NB4 (cell line): ENCODE measurements around the gene DLL3.

ENCODE experiments used
- TF ChIP-seq, protein P1 (sequence below): IDR thresholded peaks from one replicate; pipeline ENCODE4 v1.5.1; 2012; ENCODE audit warnings: low read depth, low read length
- TF ChIP-seq, protein P2 (sequence below): IDR thresholded peaks from 2 replicates; pipeline ENCODE4 v1.6.1; 2011; ENCODE audit warnings: low read depth, low read length

DNA sequence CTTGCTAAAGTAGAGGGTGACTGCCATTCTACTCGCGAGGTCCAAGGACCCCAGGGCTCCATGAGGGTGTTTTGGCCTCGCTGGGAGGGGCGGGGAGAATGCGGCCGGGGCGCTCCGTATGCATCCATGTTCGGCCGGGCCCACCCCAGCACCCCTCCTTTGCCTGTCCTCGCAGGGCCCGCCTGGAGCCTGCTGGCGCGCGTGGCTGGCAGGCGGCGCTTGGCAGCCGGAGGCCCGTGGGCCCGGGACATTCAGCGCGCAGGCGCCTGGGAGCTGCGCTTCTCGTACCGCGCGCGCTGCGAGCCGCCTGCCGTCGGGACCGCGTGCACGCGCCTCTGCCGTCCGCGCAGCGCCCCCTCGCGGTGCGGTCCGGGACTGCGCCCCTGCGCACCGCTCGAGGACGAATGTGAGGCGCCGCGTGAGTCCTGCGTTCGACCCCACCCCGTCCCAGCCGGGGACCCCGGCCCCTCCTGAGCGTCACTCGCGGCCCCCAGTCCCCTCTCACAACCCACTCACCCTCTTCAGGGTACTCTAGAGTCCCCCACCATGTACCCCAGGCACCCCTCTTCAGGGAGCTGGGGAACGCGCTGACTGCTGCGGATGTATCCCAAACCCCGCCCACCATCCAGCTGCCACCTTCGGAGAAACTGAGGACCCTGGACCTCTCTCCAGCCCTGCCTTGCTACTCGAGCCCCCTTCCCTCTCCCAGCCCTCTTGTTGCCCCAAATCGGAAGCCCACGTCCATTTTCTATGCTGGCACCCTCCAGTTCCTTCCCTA, 4.1 kb downstream of the DLL3 start:
- TF ChIP-seq, protein P1, sequence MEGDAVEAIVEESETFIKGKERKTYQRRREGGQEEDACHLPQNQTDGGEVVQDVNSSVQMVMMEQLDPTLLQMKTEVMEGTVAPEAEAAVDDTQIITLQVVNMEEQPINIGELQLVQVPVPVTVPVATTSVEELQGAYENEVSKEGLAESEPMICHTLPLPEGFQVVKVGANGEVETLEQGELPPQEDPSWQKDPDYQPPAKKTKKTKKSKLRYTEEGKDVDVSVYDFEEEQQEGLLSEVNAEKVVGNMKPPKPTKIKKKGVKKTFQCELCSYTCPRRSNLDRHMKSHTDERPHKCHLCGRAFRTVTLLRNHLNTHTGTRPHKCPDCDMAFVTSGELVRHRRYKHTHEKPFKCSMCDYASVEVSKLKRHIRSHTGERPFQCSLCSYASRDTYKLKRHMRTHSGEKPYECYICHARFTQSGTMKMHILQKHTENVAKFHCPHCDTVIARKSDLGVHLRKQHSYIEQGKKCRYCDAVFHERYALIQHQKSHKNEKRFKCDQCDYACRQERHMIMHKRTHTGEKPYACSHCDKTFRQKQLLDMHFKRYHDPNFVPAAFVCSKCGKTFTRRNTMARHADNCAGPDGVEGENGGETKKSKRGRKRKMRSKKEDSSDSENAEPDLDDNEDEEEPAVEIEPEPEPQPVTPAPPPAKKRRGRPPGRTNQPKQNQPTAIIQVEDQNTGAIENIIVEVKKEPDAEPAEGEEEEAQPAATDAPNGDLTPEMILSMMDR, result peak; percentile 30
- TF ChIP-seq, protein P2, sequence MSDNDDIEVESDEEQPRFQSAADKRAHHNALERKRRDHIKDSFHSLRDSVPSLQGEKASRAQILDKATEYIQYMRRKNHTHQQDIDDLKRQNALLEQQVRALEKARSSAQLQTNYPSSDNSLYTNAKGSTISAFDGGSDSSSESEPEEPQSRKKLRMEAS, result peak; percentile 86
